HG03378 (cell line): ENCODE data around the gene GNL1.
"Not testable (repeated sequence)": the region's sequence is repeated elsewhere in the genome, so short reads cannot be mapped to it uniquely, and the experiment has no call there.

ENCODE experiments used
- ATAC-seq: cut with Tn5 transposase; IDR thresholded peaks from one replicate; pipeline ENCODE4 v1.9.1; 2021; ENCODE audit warnings: mild to moderate bottlenecking, moderate library complexity; ENCODE audit not compliant: unreplicated experiment

Gene GNL1

GRCh38 chr6:30500421-30501355, 55.6 kb downstream of the GNL1 start:
- ATAC-seq, result no peak

GRCh38 chr6:30498705-30499104, 57.6 kb downstream of the GNL1 start:
- not testable (repeated sequence) for ATAC-seq

GRCh38 chr6:30497714-30498113, 58.6 kb downstream of the GNL1 start:
- ATAC-seq, result no peak

- not testable (repeated sequence) for ATAC-seq
Observed at GRCh38 chr6:30497261-30497599, 59.1 kb downstream of the GNL1 start.

- ATAC-seq, result no peak
Observed at GRCh38 chr6:30495993-30496392, 60.3 kb downstream of the GNL1 start.

GRCh38 chr6:30495060-30495459, 61.2 kb downstream of the GNL1 start:
- ATAC-seq, result not testable (repeated sequence)

GRCh38 chr6:30494291-30494861, 61.9 kb downstream of the GNL1 start:
- ATAC-seq, result no peak

- ATAC-seq, result no peak
Observed at GRCh38 chr6:30493643-30494250, 62.5 kb downstream of the GNL1 start.

- ATAC-seq, result no peak
Observed at GRCh38 chr6:30491991-30492952, 64.0 kb downstream of the GNL1 start.
